HCT116 (cell line): Measurements from ENCODE around the gene PPP1R36. TPM values are rescaled to one million over a fixed set of nuclear protein-coding genes. Genes with fewer than 3 reads are reported as not detected.

ENCODE experiments used
- ATAC-seq: fragments of 200-7000 bp; cut with Tn5 transposase; 2 replicates; pipeline ENCODE4 v1.9.1; 2020; ENCODE audit warnings: mild to moderate bottlenecking, moderate library complexity
- BruUV-seq: library from RNA; stranded (reverse); fragments of 400-500 nt; replicated peaks from 2 replicates; lab custom pipeline; 2021; lab: Mats Ljungman, UMichigan
- CTCF ChIA-PET: fragments of 300-600 bp; sonication (Branson Sonifier 250); formaldehyde crosslinking; loops from one replicate; lab custom pipeline; 2021; ENCODE audit warnings: antibody characterized with exemption; lab: Charles Lee
- POLR2A ChIA-PET: fragments of 300-600, 350-600 bp; sonication (Branson Sonifier 250); formaldehyde crosslinking; loops from one replicate; lab custom pipeline; 2021; ENCODE audit warnings: antibody characterized with exemption; lab: Charles Lee
- RAD21 ChIA-PET, 2 experiments: fragments of 300-600 bp; sonication (Branson Sonifier 250); formaldehyde crosslinking; loops; one replicate each; lab custom pipeline; 2023; ENCODE audit warnings: low total read pairs in 2 of 2; ENCODE audit not compliant: uncharacterized antibody in 2 of 2, unreplicated experiment in 2 of 2, low non-redundant PET in 1 of 2; lab: Charles Lee
- DNase-seq: peaks from one replicate; pipeline ENCODE4 v3.0.0-alpha.2; 2010; ENCODE audit warnings: low read depth, low spot score
- H2AFZ ChIP-seq: fragments of 200-600 bp; shearing (Covaris generic), sonication (generic); 2 replicates; pipeline ENCODE4 v1.6.1; 2017; ENCODE audit warnings: low read depth, mixed run types, mixed read lengths, antibody characterized with exemption, low read length; ENCODE audit not compliant: poor library complexity, severe bottlenecking
- H3K27ac ChIP-seq: 2 replicates; pipeline ENCODE4 v1.5.1; 2012; ENCODE audit warnings: low read depth, low read length
- H3K27me3 ChIP-seq: fragments of 200-600 bp; sonication (generic); 2 replicates; pipeline ENCODE4 v1.6.1; 2016; ENCODE audit warnings: mixed run types, low read length, mixed read lengths; ENCODE audit not compliant: insufficient read depth
- H3K36me3 ChIP-seq, 2 experiments: fragments of 200-500 bp in 1 of 2; fragments of 200-600 bp in 1 of 2; sonication (Bioruptor generic) in 1 of 2; sonication (generic) in 1 of 2; 2 replicates each; pipeline versions ENCODE4 v1.5.1 to v1.6.1; 2014 to 2016; ENCODE audit warnings: low read length in 2 of 2, inconsistent platforms in 1 of 2, mixed read lengths in 1 of 2, mixed run types in 1 of 2; ENCODE audit not compliant: insufficient read depth in 2 of 2, control insufficient read depth in 1 of 2
- H3K4me1 ChIP-seq, 2 experiments: fragments of 200-600 bp in 1 of 2; sonication (generic) in 1 of 2; 2 replicates each; pipeline versions ENCODE4 v1.5.1 to v1.6.1; 2012 to 2017; ENCODE audit warnings: low read length in 2 of 2, inconsistent platforms in 1 of 2, mild to moderate bottlenecking in 1 of 2, mixed read lengths in 1 of 2, mixed run types in 1 of 2, moderate library complexity in 1 of 2; ENCODE audit not compliant: insufficient read depth in 2 of 2, control insufficient read depth in 1 of 2
- H3K4me2 ChIP-seq: fragments of 200-600 bp; sonication (generic); 2 replicates; pipeline ENCODE4 v1.6.1; 2017; ENCODE audit warnings: mixed run types, low read length, mixed read lengths
- H3K4me3 ChIP-seq, 2 experiments: fragments of 200-600 bp in 1 of 2; sonication (generic) in 1 of 2; replicated peaks in 1 of 2; 2 replicates each; pipeline ENCODE4 v1.5.1; 2011 to 2016; ENCODE audit warnings: low read length in 2 of 2, control low read depth in 1 of 2, low read depth in 1 of 2, mild to moderate bottlenecking in 1 of 2, mixed read lengths in 1 of 2, mixed run types in 1 of 2
- H3K79me2 ChIP-seq: fragments of 200-600 bp; sonication (generic); 2 replicates; pipeline ENCODE4 v1.6.1; 2017; ENCODE audit warnings: mild to moderate bottlenecking, mixed run types, low read length, moderate library complexity, mixed read lengths; ENCODE audit not compliant: insufficient read depth
- H3K9ac ChIP-seq: fragments of 200-600 bp; sonication (generic); 2 replicates; pipeline ENCODE4 v1.6.1; 2016; ENCODE audit warnings: low read length, mixed read lengths
- H3K9me2 ChIP-seq: fragments of 200-600 bp; sonication (generic), shearing (Covaris generic); 2 replicates; pipeline ENCODE4 v1.6.1; 2017; ENCODE audit warnings: mixed run types, mild to moderate bottlenecking, moderate library complexity; ENCODE audit not compliant: insufficient read depth
- H3K9me3 ChIP-seq, 2 experiments: fragments of 200-500 bp in 1 of 2; fragments of 200-600 bp in 1 of 2; sonication (Bioruptor generic) in 1 of 2; sonication (generic) in 1 of 2; 2 replicates each; pipeline ENCODE4 v1.6.1; 2014 to 2017; ENCODE audit warnings: low read length in 2 of 2, mixed read lengths in 2 of 2, inconsistent platforms in 1 of 2, low read depth in 1 of 2, mild to moderate bottlenecking in 1 of 2, mixed run types in 1 of 2, moderate library complexity in 1 of 2; ENCODE audit not compliant: control insufficient read depth in 1 of 2, insufficient read depth in 1 of 2
- H4K20me1 ChIP-seq: fragments of 200-600 bp; sonication (generic), shearing (Covaris generic); 2 replicates; pipeline ENCODE4 v1.6.1; 2017; ENCODE audit warnings: mixed run types, mild to moderate bottlenecking, moderate library complexity; ENCODE audit not compliant: insufficient read depth
- ATF3 ChIP-seq: IDR thresholded peaks from 2 replicates; pipeline ENCODE4 v1.6.1; 2012
- CBX3 ChIP-seq: IDR thresholded peaks from 2 replicates; pipeline ENCODE4 v1.6.1; 2012; ENCODE audit warnings: low read depth
- CTCF ChIP-seq, 3 experiments: fragments of 200-600 bp in 1 of 3; sonication (generic) in 1 of 3; IDR thresholded peaks in 2 of 3; conservative IDR thresholded peaks in 1 of 3; 2 replicates each; pipeline ENCODE4 v1.5.1; 2012 to 2017; ENCODE audit warnings: low read depth in 2 of 3, low read length in 2 of 3, antibody characterized with exemption in 1 of 3, borderline replicate concordance in 1 of 3, control low read depth in 1 of 3, mild to moderate bottlenecking in 1 of 3, mixed read lengths in 1 of 3, mixed run types in 1 of 3, moderate library complexity in 1 of 3; ENCODE audit not compliant: insufficient read depth in 1 of 3
- EGR1 ChIP-seq: IDR thresholded peaks from 2 replicates; pipeline ENCODE4 v1.6.1; 2012; ENCODE audit warnings: low read depth
- ELF1 ChIP-seq: IDR thresholded peaks from 2 replicates; pipeline ENCODE4 v1.6.1; 2012; ENCODE audit warnings: low read depth, borderline replicate concordance
- EZH2 ChIP-seq: fragments of 200-600 bp; sonication (generic); IDR thresholded peaks from 2 replicates; pipeline ENCODE4 v1.6.1; 2017; ENCODE audit warnings: antibody characterized with exemption, mixed run types
- EZH2phosphoT487 ChIP-seq: fragments of 200-600 bp; IDR thresholded peaks from 2 replicates; pipeline ENCODE4 v1.6.1; 2018; ENCODE audit warnings: antibody characterized with exemption, borderline replicate concordance
- JUND ChIP-seq: IDR thresholded peaks from 2 replicates; pipeline ENCODE4 v1.6.1; 2012
- POLR2A ChIP-seq: IDR thresholded peaks from 2 replicates; pipeline ENCODE4 v1.7.0; 2011; ENCODE audit warnings: borderline replicate concordance; ENCODE audit not compliant: insufficient read depth, insufficient read length; ENCODE audit errors: extremely low read depth
- POLR2AphosphoS5 ChIP-seq: IDR thresholded peaks from 2 replicates; pipeline ENCODE4 v1.6.1; 2011; ENCODE audit warnings: mild to moderate bottlenecking, low read depth, low read length, moderate library complexity
- REST ChIP-seq: IDR thresholded peaks from 2 replicates; pipeline ENCODE4 v1.6.1; 2012; ENCODE audit warnings: low read depth
- TCF7L2 ChIP-seq: IDR thresholded peaks from 2 replicates; pipeline ENCODE4 v1.7.0; 2011; ENCODE audit warnings: borderline replicate concordance, inconsistent platforms; ENCODE audit not compliant: insufficient read depth, insufficient read length; ENCODE audit errors: extremely low read depth
- YY1 ChIP-seq: IDR thresholded peaks from 2 replicates; pipeline ENCODE4 v1.6.1; 2011; ENCODE audit warnings: low read length, low read depth, moderate library complexity, mild to moderate bottlenecking; ENCODE audit not compliant: insufficient replicate concordance; ENCODE audit errors: extremely low read depth
- ZFX ChIP-seq: fragments of 450-650 bp; IDR thresholded peaks from 2 replicates; pipeline ENCODE4 v1.6.1; 2017
- intact Hi-C: fragments of 100-400 bp; cut with micrococcal nuclease; formaldehyde crosslinking; loops from 2 replicates; pipeline ENCODE4 v1.10.0; 2022
- total RNA-seq: library from RNA; stranded (reverse); gene quantifications from one replicate; pipeline ENCODE4 v1.2.1, GENCODE V29; 2021; ENCODE audit not compliant: unreplicated experiment

Gene PPP1R36
- total RNA-seq, 1 experiment from 2014 or later: 0.47 TPM

- no peak overlapping the region for H3K4me2 ChIP-seq
- ChIA-PET POLR2A (no interaction called here), CTCF (interaction anchor here (2.0 kb wide), 1 partner anchor 14 kb away, joined by 8 read pairs; no protein-coding TSS in a partner anchor), RAD21 (no interaction called here)
- TF ChIP-seq ELF1: no peak
- H3K9ac ChIP-seq: no peak overlapping the region
- ATAC-seq (no peak), DNase-seq (no peak)
- H3K9me2 ChIP-seq: no peaks in the 10 kb centered on the region
- intact Hi-C loops: no loop called here
- no peak overlapping the region for H2AFZ ChIP-seq
- peaks cover 3 to 11% of the 10 kb centered on the region in 2 experiments; a peak in 3 of 4 replicates for H3K36me3 ChIP-seq
- no peak overlapping the region for H3K27ac ChIP-seq
- BruUV-seq: no TSS peak
- H3K79me2 ChIP-seq: peaks cover 11% of the 10 kb centered on the region
- no peaks in the 10 kb centered on the region for H3K9me3 ChIP-seq
- H3K27me3 ChIP-seq: no peaks in the 10 kb centered on the region
- no peaks in the 10 kb centered on the region for H4K20me1 ChIP-seq
- H3K4me1 ChIP-seq: no peaks in the 10 kb centered on the region
- no peak overlapping the region for H3K4me3 ChIP-seq
Observed at GRCh38 chr14:64525354-64525753, 24.4 kb upstream of the PPP1R36 start.

- ATAC-seq: no peak
- intact Hi-C loops: no loop called here
- DNase-seq: no peak
- no peaks in the 10 kb centered on the region for H3K4me1 ChIP-seq
- no peaks in the 10 kb centered on the region for H3K36me3 ChIP-seq
- H2AFZ ChIP-seq: no peak overlapping the region
- H4K20me1 ChIP-seq: no peaks in the 10 kb centered on the region
- H3K4me2 ChIP-seq: no peak overlapping the region
- H3K27ac ChIP-seq: no peak overlapping the region
- CTCF ChIA-PET: no interaction called here
- RAD21 ChIA-PET: interaction anchor here in 1 of 2 experiments (0.7 kb wide), 1 partner anchor 144 kb away, joined by 3 read pairs; no protein-coding TSS in a partner anchor
- POLR2A ChIA-PET: no interaction called here
- no peaks in the 10 kb centered on the region for H3K9me3 ChIP-seq
- no TSS peak for BruUV-seq
- H3K27me3 ChIP-seq: no peaks in the 10 kb centered on the region
- H3K9ac ChIP-seq: no peak overlapping the region
- H3K4me3 ChIP-seq: no peak overlapping the region
- no peaks in the 10 kb centered on the region for H3K9me2 ChIP-seq
- no peaks in the 10 kb centered on the region for H3K79me2 ChIP-seq
- TF ChIP-seq ATF3 (no peak), POLR2AphosphoS5 (no peak), POLR2A (no peak), YY1 (no peak), CTCF (IDR thresholded peaks at IDR 0.05 in 2 of 3, conservative IDR thresholded peaks at IDR 0.05 in 1 of 3; ENCODE audit: borderline replicate concordance in 1 of 3, insufficient read depth in 1 of 3, low read depth in 2 of 3, low read length in 2 of 3) (no peak), CBX3 (no peak), EZH2phosphoT487 (no peak), REST (no peak), EZH2 (no peak), JUND (no peak), ZFX (no peak), EGR1 (no peak), TCF7L2 (no peak)
Observed at GRCh38 chr14:64531567-64531966, 18.2 kb upstream of the PPP1R36 start.
